SH-SY5Y (cell line): ENCODE results near the gene XRCC1.

ENCODE experiments used
- GATA2 ChIP-seq: IDR thresholded peaks from 2 replicates; pipeline ENCODE4 v1.6.1; 2011; ENCODE audit warnings: mild to moderate bottlenecking, low read depth, low read length
- GATA3 ChIP-seq: IDR thresholded peaks from 2 replicates; pipeline ENCODE4 v1.6.1; 2011; ENCODE audit warnings: low read depth, mild to moderate bottlenecking, low read length, moderate library complexity

- TF ChIP-seq GATA3 (no peak), GATA2 (no peak)
Observed at GRCh38 chr19:43505186-43505456, 70.2 kb downstream of the XRCC1 start.
